NCI-H146 (cell line): ENCODE results near the gene DOK5.

Source experiments
- DNase-seq: peaks from one replicate; lab custom pipeline; 2025; lab: John Stamatoyannopoulos, UW

The DOK5 gene

DNA sequence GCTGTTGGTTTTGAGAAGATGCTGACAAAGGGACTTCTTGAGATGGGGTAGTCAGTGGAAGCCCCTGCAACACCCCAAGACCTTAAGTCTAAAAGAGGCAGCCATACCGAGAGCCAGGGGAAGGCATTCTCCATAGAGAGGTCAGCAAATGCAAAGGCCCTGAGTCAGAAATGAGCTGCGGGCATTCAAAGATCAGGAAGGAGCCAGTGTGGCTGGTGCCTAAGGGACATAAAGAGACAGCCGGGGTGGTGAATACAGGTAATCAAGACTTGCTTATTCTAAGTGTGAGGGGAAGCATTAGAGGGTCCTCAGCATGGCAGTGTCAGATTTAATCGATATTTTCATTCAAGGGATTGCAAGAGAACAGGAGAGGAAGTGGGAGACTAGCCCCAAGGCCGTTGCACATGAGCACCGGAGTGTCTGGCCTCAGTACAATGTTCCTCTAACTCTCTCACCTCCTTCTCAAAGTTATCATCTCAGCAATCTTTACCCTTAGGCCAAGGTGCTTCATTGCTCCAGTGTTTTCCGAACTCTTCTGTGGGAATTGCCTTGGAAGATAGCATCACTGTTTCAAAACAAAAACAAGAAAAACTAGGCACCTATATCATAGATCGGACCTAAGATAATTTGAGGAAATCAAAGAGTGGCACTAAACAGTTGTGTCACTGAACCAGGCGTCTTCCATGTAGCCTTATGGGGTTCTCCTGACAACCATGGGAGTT is 173.2 kb downstream of the DOK5 start:
- DNase-seq = no peak

DNA sequence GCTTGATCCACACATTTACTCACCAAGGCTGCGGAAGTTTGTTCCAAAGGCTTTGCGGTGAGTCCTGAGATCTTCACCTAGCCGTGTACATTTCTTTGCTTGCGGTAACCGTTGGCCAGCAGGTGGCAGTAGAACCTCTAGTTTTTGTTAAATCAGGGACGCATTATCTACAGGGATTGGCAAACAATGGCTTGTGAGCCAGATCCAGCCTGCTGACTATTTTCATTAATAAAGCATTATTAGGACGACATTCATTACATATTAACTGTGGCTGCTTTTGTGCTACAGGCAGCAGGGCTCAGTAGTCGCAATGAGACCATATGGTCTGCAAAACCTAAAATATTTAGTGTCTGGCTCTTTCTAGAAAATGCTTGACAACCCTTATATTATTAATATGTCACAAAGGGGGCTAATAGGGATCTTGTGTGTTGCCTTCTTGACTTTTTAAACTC is 174.1 kb downstream of the DOK5 start:
- DNase-seq = peak; percentile 78

DNA sequence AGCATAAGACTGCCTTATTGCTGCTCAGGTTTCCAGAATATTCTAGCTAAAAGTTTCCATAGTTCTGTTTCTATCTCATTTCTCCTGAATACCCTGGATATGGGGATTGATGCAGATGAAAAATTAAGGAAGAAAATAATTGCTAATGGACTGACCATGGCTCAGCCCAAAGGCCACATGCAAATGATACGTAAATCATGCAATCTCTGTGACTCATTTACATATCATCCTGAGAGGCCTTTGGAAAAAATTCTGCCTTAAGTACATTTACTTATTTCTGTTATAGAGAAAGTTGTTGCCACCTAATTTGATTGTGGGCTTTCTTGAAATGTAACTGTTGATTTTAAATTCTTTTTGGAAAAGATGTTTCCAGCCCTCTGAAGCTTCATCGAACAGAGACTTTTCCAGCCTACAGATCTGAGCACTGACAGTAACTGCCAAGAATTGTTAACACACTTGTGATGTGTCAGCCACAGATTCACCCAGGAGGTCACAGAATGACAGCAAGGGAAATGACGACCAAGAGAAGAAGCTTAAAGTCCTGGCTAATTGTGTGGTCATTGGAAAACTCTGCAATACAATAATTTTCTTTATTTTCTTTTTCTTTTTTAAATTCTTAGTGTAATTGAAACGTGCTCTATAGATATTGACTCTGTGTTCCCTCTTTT is 174.8 kb downstream of the DOK5 start:
- no peak for DNase-seq

DNA sequence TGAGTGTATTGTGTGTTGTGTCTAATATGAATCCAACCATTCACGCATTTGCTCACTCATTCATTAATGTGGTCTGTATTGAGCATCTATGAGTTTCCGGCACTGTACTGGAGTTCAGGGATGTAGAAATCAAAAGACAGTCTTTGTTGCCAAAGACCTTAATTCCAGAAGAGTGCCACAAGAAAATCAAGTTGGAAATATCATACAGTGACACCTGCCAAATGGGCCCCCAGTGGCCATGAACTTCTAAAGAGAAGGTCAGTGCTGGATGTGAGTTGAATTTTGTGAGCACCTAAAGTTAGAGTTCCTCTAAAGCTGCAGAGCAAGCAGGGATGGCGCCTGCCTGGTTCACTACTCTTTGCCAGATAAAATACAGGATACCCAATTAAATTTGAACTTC is 175.9 kb downstream of the DOK5 start:
- no peak for DNase-seq

DNA sequence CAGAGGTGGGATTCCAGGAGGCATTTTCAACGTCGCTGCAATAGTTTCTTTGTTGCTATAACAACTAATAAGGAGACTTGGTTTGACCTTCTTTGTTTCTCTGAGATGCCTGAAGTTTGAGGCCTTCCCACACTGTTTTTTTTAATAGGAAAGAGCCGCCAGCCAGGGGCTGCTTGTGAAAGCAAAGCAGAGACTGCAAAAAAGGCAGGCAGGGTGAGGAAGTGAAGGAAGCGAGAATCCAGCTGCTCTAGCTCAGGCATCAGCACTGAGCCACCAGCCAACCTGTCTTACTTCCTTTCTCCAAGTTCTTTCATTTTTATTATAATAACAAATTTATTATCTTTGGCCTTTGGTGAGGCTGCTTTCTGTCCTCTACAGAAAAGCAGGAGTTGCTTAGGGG is 179.1 kb downstream of the DOK5 start:
- DNase-seq = no peak

DNA sequence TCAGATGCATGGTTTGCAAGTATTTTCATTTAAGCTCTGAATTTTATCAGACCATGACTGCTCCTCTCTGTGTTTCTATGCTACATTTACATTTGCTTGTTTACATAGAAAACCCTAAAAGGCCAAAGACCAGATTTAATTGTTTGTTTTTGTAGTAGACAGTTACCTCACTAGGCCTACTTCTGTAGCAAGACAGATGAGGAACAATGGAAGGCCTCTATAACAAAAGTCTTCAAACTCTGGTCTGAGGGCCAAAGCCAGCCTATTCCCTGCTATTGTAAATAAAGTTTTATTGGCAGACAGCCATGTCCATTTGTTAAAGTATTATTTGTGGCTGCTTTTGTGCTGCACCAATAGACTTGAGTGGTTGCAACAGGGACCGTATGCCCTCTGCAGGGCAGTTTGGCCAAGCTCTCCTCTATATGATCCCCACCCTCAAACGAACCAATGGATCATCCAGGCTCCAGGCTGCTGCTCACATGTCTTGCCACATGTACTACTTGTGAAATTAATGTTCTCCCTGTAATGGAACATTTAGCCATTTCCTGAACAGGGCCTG is 182.0 kb downstream of the DOK5 start:
- DNase-seq = no peak

DNA sequence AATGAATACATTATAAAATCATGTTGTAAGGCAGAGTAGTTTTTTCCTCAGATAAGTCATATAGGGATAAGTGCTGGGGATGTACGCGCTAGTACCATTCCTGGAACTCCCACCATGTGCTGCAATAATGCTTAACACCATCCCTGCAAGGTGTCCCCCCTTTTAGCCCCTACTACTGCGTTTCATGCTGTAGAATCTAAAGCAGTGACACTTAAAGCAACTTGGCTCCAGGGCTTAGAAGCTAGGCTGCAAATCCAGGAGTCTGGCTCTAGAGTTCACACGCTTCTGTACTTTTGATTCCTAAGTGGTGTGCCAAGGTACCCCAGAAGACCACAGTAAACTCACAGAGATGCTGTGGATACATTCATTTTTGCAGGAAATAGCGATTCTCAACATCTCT is 183.1 kb downstream of the DOK5 start:
- DNase-seq = no peak

DNA sequence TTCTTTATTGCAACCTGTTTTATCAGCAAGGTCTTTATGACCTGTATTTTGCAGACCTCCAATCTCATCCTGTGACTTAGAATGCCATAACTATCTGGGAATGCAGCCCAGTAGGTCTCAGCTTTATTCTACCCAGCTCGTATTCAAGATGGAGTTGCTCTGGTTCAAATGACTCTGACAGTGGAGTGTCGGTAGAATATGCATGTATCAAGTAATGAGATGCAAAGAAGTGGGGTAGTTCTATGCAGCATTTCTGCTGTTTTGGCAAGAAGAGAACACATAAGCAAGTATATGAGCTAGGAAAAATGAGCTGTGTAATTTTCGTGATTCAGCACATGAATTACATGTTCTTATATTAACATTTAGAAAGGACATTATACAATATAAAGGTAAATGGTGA is 185.9 kb downstream of the DOK5 start:
- DNase-seq = no peak

DNA sequence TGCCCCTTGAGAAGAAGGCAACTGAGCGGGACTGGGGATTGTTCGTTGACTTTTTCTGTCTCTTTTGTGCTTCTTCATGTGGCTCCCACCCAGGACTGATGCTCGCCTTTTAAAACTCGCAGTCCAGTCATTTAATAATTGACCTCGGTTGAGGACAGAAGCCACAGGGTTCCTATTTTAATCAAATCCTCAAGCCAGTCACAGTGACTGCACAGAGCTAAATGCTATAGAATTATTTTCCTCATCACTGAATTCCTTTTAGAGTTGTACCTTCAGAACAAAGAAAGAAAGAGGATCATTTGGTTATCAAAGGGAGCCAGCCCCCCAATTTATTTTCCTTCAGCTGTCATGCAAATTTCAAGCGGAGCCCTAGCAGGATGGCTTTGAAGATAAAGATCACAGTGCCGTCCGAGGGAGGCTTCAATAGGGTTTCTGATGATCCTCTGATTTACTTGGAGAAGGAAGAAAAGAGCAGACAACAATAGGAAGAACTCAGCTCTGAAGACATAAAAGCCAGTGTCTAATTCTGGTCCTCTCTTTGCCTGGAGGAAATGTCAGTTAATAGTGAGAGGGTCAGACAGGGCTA is 186.6 kb downstream of the DOK5 start:
- no peak for DNase-seq

DNA sequence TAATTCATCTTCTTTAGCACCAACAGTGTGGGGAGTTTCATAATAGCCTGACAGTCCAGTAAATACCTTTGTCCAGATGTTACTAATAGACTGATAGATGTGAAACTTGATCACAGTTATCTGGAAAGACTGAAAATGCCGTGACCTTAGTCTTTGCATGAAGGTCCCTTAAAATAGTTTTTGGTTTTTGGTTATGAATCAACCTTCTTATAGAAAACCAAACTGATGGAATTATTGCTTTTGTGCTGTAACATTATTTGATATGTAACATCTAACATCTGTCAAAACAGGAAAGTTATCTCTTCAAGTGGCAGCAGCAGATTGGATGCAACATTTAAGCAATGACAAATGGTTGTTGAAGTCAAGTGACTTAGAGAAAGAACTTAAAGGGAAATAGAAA is 190.4 kb downstream of the DOK5 start:
- no peak for DNase-seq

DNA sequence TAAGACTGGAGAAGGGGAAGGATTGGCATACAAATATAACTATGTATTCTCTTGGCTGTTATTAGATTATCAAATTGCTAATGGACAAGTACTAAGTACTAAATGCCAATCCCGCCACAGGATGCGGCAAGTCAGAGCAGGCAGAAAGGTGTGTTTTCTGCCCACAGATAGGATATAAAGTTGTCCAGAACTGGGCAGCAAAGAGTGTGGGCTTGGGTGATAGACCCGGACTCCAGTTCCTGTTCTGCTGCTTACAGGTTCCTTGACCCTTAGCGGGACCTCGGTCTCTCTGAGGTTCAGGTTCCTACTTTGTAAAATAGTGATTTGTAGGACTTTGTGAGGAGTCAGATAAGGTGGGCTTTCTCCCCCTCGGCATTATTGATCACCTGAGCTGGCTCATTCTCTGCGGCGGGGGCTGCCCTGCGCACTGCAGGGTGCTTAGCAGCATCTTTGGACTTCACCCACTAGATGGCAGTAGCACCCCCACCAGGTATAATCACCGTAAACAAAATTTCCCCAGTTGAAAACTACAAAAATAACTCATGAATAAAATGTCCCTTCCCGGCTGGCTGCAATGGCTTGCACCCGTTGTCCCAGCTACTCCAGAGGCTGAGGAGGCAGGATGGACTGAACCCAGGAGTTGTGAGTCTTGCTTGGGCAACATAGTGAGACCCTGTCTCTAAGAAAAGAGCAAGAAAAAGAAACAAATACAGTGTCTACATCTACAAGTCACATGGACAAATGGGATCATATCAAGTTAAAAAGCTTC is 193.1 kb downstream of the DOK5 start:
- DNase-seq = peak; percentile 19

DNA sequence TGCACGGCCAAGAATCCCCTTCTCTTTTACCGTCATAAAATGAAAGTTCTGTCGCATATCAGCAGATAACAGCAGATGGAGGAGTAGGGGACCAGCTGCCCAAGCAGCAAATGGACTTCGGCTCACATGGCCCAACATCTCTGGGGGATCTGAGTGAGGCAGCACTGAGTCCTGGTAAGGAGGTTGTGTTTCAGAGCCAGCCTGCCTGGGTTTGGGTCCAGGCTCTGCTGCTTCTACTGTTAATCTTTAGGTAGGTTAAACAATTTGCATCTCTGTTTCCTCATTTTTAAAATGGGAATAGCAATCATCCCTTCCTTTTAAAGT is 193.6 kb downstream of the DOK5 start:
- DNase-seq = no peak

DNA sequence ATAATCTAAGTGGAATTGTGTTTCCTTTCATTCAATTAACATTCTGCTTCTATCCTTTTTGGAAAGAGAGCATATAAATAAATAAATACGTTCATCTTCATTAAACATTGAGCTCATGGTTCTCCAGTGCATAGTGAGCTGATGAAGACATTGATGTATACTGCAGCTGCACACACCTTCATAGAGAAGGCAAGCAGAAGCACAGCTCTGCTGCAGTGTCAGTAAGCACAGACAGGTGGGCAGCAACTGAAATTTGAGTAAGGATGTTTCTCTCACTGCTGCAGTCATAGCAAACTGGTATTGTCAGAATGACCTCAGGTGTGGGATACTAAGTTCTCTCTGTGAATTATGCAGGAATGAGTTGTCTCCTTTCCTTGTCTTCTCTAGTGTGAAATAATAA is 202.9 kb downstream of the DOK5 start:
- DNase-seq = peak; percentile 1

DNA sequence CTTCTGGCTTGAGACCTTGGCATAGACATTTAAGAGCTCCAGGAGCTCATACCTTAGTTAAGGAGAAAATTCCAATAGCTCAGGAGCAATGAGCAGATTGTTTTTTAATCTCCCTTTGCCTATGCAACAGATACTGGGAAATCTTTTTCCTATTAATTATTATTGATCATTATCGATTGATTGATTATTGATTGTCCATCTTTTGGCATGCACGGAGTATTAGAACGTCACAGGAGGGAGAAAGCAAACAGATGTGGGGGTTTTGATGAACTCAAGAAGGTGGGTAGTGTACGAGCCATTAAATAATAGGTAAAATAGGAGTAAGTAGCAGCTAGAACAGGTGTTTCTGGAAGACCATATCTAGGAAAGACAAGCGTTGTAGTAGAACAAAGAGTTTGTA is 205.0 kb downstream of the DOK5 start:
- no peak for DNase-seq

DNA sequence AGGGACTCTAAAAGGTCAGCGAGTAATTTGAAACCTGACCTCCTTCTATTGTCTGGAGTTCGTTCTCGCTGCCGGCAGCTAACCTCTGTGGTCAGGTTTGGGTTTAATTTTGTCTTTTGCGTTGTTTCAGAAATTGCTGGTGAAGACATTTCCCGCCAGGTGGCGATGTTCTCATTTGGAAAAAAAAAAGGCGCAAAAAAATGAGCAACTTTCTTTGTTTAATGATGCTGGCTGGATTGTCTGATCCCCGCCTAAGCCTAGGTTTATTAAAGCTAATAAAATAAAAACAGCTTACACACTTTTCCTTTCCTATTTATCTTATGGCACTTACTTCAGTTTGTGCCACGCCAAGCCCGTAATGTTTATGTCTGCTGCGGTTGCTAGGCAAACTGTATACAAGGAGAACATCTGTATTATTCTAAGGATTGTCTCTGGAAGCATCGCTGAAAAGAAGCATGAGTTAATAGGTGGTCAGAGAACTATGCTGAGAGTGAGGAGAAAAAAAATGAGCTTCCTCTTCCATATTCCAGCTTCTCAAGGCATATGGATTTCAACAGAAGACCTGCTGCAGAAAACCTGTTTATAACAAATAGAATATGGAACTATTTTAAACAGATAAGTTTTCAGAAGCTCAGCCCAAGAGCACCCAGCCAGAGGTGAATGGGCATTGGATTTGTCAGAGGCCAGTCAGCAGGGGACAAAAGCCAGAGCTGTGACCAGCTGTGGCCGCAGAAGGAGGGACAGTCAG is 205.7 kb downstream of the DOK5 start:
- peak; percentile 71 for DNase-seq

DNA sequence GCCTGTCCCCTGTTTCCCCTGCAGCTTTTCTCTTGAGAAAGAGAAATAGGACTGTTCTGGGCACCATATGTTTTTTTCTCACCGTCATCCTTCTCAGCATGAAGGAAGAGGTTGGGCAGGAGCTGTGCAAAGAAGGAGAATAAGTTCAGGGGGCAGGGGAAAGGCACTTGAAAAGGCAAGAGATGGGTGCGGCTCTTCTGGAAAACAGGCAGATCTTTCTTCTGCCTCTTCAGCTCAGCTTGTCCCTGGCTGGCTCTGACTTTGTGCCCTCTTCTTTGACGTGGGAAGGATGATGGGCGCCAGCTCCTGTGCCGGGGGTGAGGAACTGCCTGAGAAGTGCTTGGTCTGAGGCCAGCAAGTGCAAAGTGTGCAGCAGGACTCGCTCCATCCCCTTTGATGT is 206.5 kb downstream of the DOK5 start:
- no peak for DNase-seq

DNA sequence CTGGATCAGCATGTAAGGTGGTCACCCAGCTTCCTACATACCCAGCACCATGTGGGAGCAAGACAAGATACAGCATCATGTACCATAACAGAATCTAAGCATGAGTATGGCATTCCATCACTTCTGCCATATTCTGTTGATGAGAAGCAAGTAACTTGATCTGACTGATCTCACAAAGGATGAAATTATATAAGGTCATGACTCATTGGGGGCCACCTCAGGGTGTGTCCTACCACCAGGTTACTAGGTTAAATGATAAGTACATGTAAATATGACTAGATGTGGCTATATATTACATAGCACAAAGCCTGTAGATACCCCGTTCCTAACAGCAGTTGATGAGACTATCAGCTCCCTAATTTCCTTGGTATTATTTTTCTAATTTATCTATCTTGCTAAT is 213.1 kb downstream of the DOK5 start:
- DNase-seq = no peak

DNA sequence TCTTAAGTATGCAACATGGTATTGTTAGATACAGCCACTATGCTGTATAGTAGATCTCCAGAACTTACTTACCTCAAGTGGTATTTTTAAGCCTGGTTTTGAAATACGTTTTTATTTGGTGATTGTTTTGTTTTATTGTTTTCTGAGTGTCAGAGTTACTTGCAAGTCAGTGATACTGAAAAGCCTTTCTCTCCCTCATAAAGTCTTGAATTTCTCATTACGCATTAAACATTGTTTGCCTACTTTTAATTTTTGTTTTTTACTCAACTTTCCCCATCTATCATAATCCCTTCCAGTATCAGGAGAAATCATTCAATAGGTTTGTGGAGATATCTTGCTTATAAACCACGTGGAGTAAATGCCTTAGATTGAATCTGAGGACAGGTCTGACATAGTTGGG is 214.9 kb downstream of the DOK5 start:
- DNase-seq = no peak

DNA sequence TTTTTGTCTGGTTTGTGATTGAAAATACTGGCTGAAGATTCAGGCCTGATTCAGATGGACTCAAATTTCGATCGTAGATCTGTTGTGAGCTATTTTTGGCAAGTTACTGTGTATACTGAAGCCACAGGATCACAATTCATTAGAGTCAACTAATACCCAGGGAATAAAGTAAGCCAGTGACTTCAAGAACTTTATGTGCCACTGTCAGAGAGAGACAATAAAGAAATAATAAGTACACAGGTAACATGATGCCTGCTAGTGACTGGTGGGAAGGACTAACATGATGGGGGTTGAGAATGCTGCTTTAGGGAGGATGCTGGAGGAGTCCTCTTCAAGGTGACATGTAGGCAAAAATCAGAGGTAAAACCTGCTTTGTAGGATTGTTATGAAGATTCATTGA is 215.9 kb downstream of the DOK5 start:
- DNase-seq = no peak

DNA sequence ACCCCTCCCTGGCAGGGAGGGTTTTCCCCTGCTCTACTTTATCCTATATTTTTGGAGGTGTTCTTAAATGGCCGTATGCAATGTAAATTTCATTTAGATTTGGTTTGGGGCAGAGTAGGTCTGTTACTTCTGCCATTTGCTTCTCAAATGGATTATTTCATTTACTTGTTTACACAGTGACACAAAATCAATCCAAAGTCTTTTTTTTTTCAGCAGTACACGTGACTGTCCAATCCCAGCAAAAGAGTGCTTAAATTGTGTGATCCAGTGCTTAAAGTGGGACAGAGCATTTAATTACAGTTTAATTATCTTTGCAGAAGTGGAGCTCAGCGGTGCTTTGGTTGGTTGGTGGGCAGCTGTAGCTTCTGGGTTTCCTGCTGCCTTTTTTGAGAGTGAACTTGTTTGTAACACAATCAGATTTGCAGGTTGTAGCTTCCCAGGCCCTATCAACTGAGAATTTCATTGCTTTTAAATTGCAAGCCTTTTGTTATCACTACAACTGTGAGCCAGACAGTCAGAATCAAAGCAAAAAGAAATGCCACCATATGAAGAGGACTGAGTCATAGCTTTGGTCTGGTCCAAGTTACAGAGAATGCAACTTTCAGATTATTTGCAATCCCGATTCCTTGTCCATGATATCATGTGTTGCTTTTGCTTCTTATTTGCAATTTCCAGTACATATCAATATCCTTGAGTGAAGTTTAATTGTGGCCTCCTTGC is 216.9 kb downstream of the DOK5 start:
- DNase-seq = no peak

DNA sequence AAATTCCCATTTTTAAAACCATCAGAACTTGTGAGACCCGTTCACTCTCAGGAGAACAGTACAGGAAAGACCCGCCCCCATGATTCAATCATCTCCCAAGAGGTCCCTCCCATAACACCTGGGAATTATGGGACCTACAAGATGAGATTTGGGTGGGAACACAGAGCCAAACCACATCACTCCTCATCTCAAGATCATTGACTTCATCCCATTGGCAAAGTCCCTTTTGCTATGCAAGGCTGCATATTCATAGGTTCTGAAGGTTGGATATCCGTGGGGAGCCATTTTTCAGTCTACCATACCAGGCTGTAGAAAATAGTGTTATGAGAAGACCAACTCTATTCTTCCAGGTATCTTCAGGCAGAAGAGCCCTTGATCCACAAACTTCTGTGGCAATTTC is 219.1 kb downstream of the DOK5 start:
- no peak for DNase-seq
